GM23338 (cell line): ENCODE data around the gene PRUNE1. TPM values are rescaled to one million over a fixed set of nuclear protein-coding genes. Genes with fewer than 3 reads are reported as not detected.

Experiments used
- ATAC-seq: fragments of 200-7000 bp; cut with Tn5 transposase; 3 replicates; pipeline ENCODE4 v1.9.1; 2020
- DNase-seq: peaks from one replicate; pipeline ENCODE4 v3.0.0-alpha.2; 2015; ENCODE audit warnings: low spot score
- H2AFZ ChIP-seq: fragments of 200-600 bp; sonication (generic); 2 replicates; pipeline ENCODE4 v1.8.0; 2016; ENCODE audit warnings: antibody characterized with exemption, mild to moderate bottlenecking, moderate library complexity
- H3F3A ChIP-seq: fragments of 200-600 bp; sonication (generic); replicated peaks from 2 replicates; pipeline ENCODE4 v1.8.0; 2017; ENCODE audit warnings: antibody characterized with exemption, mixed run types, low read depth
- H3K27ac ChIP-seq: fragments of 200-600 bp; sonication (generic); 2 replicates; pipeline ENCODE4 v1.6.1; 2016; ENCODE audit warnings: low read depth
- H3K27me3 ChIP-seq: fragments of 200-600 bp; sonication (generic); 2 replicates; pipeline ENCODE4 v1.8.0; 2016; ENCODE audit warnings: mild to moderate bottlenecking, mixed run types, moderate library complexity; ENCODE audit not compliant: insufficient read depth
- H3K36me3 ChIP-seq: fragments of 200-600 bp; sonication (generic); 2 replicates; pipeline ENCODE4 v1.8.0; 2016; ENCODE audit warnings: mild to moderate bottlenecking; ENCODE audit not compliant: insufficient read depth
- H3K4me1 ChIP-seq: fragments of 200-600 bp; sonication (generic); 2 replicates; pipeline ENCODE4 v1.8.0; 2016; ENCODE audit warnings: mild to moderate bottlenecking, moderate library complexity; ENCODE audit not compliant: insufficient read depth
- H3K4me2 ChIP-seq: fragments of 200-600 bp; sonication (generic); 2 replicates; pipeline ENCODE4 v1.7.1; 2017; ENCODE audit warnings: mixed run types
- H3K4me3 ChIP-seq: fragments of 200-600 bp; sonication (generic); 2 replicates; pipeline ENCODE4 v1.6.1; 2016; ENCODE audit warnings: mixed run types
- H3K79me2 ChIP-seq: fragments of 200-600 bp; sonication (generic); replicated peaks from 2 replicates; pipeline ENCODE4 v1.8.0; 2017; ENCODE audit warnings: mild to moderate bottlenecking; ENCODE audit not compliant: insufficient read depth
- H3K9me2 ChIP-seq: fragments of 200-600 bp; sonication (generic); 2 replicates; pipeline ENCODE4 v1.8.0; 2017; ENCODE audit not compliant: insufficient read depth
- H4K20me1 ChIP-seq: fragments of 200-600 bp; sonication (generic); replicated peaks from 2 replicates; pipeline ENCODE4 v1.8.0; 2017; ENCODE audit warnings: mild to moderate bottlenecking; ENCODE audit not compliant: insufficient read depth
- H3K27ac Mint-ChIP-seq: 2 replicates; pipeline ENCODE4 v1.8.0; 2020; ENCODE audit warnings: inconsistent platforms, mild to moderate bottlenecking, moderate library complexity, mixed read lengths
- H3K27me3 Mint-ChIP-seq: 3 replicates; pipeline ENCODE4 v1.8.0; 2022; ENCODE audit warnings: low read depth, mild to moderate bottlenecking, moderate library complexity, mixed read lengths, inconsistent platforms; ENCODE audit not compliant: insufficient read depth, poor library complexity
- H3K36me3 Mint-ChIP-seq: 3 replicates; pipeline ENCODE4 v1.8.0; 2021; ENCODE audit warnings: low read depth, mild to moderate bottlenecking, inconsistent platforms, moderate library complexity, mixed read lengths
- H3K4me1 Mint-ChIP-seq: 3 replicates; pipeline ENCODE4 v1.8.0; 2020; ENCODE audit warnings: mild to moderate bottlenecking, inconsistent platforms, mixed read lengths
- H3K4me3 Mint-ChIP-seq: 3 replicates; pipeline ENCODE4 v1.8.0; 2021; ENCODE audit warnings: moderate library complexity, mild to moderate bottlenecking, inconsistent platforms, mixed read lengths
- H3K9me3 Mint-ChIP-seq: 3 replicates; pipeline ENCODE4 v1.8.0; 2020; ENCODE audit warnings: moderate library complexity, mild to moderate bottlenecking, inconsistent platforms, mixed read lengths
- CTCF ChIP-seq, 2 experiments: fragments of 200-600 bp in 1 of 2; sonication (generic) in 1 of 2; conservative IDR thresholded peaks; 2 replicates each; pipeline versions ENCODE4 v1.5.1 to v1.6.1; 2016 to 2017; ENCODE audit warnings: antibody characterized with exemption in 2 of 2, low read depth in 2 of 2, mild to moderate bottlenecking in 2 of 2, moderate library complexity in 1 of 2
- ETS1 ChIP-seq: IDR thresholded peaks from 2 replicates; pipeline ENCODE4 v1.6.1; 2016; ENCODE audit warnings: antibody characterized with exemption
- EZH2phosphoT487 ChIP-seq: fragments of 200-600 bp; sonication (generic); IDR thresholded peaks from one replicate; pipeline ENCODE4 v1.8.1; 2018; ENCODE audit warnings: antibody characterized with exemption; ENCODE audit not compliant: unreplicated experiment
- NANOG ChIP-seq: IDR thresholded peaks from 2 replicates; pipeline ENCODE4 v1.6.1; 2016; ENCODE audit warnings: antibody characterized with exemption, borderline replicate concordance
- POLR2AphosphoS5 ChIP-seq: IDR thresholded peaks from 2 replicates; pipeline ENCODE4 v1.6.1; 2016; ENCODE audit warnings: antibody characterized with exemption, low read depth
- STAT1 ChIP-seq: IDR thresholded peaks from one replicate; pipeline ENCODE4 v1.6.1; 2016; ENCODE audit warnings: antibody characterized with exemption; ENCODE audit not compliant: unreplicated experiment
- ZNF331 ChIP-seq: fragments of 250-450 bp; sonication (Bioruptor Pico); IDR thresholded peaks from 2 replicates; pipeline ENCODE4 v1.5.0; 2020; ENCODE audit warnings: low read depth, mild to moderate bottlenecking, moderate library complexity
- polyA plus RNA-seq: library from polyadenylated mRNA; unstranded; fragments of >200 nt; fragmentation: Nextera tagmentation; extraction: Ambion mirVana; gene quantifications from 2 replicates; pipeline ENCODE4 v1.2.1, GENCODE V29; 2016
- total RNA-seq: library from RNA; depleted of rRNA; stranded (reverse); fragments of >200 nt; shearing (Covaris generic); gene quantifications from 2 replicates; pipeline ENCODE4 v1.2.3, GENCODE V29; 2014
- TF ChIP-seq, protein P1 (sequence below): IDR thresholded peaks from one replicate; pipeline ENCODE4 v1.6.1; 2018; ENCODE audit warnings: antibody characterized with exemption; ENCODE audit not compliant: unreplicated experiment

PRUNE1 gene
- total and polyA plus RNA-seq, 2 experiments from 2014 or later, result 14.7 to 33.2 TPM

- peak overlapping the region; percentile 88 for H3K4me3 ChIP-seq
- TF ChIP-seq, protein P1, sequence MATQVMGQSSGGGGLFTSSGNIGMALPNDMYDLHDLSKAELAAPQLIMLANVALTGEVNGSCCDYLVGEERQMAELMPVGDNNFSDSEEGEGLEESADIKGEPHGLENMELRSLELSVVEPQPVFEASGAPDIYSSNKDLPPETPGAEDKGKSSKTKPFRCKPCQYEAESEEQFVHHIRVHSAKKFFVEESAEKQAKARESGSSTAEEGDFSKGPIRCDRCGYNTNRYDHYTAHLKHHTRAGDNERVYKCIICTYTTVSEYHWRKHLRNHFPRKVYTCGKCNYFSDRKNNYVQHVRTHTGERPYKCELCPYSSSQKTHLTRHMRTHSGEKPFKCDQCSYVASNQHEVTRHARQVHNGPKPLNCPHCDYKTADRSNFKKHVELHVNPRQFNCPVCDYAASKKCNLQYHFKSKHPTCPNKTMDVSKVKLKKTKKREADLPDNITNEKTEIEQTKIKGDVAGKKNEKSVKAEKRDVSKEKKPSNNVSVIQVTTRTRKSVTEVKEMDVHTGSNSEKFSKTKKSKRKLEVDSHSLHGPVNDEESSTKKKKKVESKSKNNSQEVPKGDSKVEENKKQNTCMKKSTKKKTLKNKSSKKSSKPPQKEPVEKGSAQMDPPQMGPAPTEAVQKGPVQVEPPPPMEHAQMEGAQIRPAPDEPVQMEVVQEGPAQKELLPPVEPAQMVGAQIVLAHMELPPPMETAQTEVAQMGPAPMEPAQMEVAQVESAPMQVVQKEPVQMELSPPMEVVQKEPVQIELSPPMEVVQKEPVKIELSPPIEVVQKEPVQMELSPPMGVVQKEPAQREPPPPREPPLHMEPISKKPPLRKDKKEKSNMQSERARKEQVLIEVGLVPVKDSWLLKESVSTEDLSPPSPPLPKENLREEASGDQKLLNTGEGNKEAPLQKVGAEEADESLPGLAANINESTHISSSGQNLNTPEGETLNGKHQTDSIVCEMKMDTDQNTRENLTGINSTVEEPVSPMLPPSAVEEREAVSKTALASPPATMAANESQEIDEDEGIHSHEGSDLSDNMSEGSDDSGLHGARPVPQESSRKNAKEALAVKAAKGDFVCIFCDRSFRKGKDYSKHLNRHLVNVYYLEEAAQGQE, result no peak
- peak in 1 of 2 experiments; percentile 20; a peak in 1 of 4 replicates for TF ChIP-seq CTCF (conservative IDR thresholded peaks at IDR 0.05; ENCODE audit: low read depth in 2 of 2)
- H3F3A ChIP-seq, result peaks cover 5% of the 10 kb centered on the region
- peak; percentile 34 for ATAC-seq
- peak overlapping the region; percentile 88 for H3K27ac ChIP-seq
- peaks cover 4% of the 10 kb centered on the region; the same call in 1 of the 3 replicates for H3K9me3 Mint-ChIP-seq
- H3K4me1 ChIP-seq, result peaks cover 47% of the 10 kb centered on the region
- peaks cover 37% of the 10 kb centered on the region for H3K36me3 Mint-ChIP-seq
- peak; percentile 67 for DNase-seq
- peak overlapping the region; percentile 82 for H3K4me3 Mint-ChIP-seq
- peaks cover 22% of the 10 kb centered on the region; the same call in 1 of the 2 replicates for H4K20me1 ChIP-seq
- H3K79me2 ChIP-seq, result peaks cover 67% of the 10 kb centered on the region
- peak overlapping the region; percentile 66 for H3K27ac Mint-ChIP-seq
- 0 out of 2 replicates have a peak, but pooled peaks cover 3% of the 10 kb centered on the region for H3K27me3 ChIP-seq
- no peaks in the 10 kb centered on the region for H3K9me2 ChIP-seq
- H3K27me3 Mint-ChIP-seq, result peaks cover 29% of the 10 kb centered on the region
- H3K36me3 ChIP-seq, result peaks cover 17% of the 10 kb centered on the region
- H3K4me1 Mint-ChIP-seq, result peaks cover 56% of the 10 kb centered on the region
- H2AFZ ChIP-seq, result no peak overlapping the region
- peak overlapping the region; percentile 96 for H3K4me2 ChIP-seq
Observed at GRCh38 chr1:150971583-150972416, 36.4 kb upstream of the PRUNE1 start.

DNA sequence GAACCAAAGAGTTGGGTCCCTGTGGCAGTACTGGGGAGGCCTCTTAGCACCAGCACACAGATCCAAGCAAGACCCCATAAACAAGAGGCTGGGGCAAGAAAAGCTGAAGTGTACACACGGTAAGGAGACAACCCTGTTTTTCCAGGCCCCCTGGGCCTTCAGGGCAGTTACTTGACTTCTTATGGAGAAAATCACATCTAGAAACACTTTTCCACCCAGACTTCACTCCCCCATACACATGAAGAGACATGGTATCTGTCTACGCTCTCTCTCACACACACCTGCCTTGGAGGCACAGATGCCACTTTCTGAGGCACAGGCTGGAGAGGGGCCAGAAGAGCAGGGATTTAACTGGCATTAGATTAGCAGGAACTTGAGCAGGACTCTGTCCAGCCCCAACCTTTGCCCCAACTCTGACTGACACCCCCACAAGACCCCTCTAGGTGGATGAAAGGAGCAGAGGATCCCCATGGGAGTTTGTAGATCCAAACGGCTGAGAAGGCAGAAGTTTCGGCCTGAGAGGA, 35.8 kb upstream of the PRUNE1 start:
- Histone ChIP-seq H3K36me3 (peaks cover 11% of the 10 kb centered on the region), H3K4me2 (peak overlapping the region; percentile 96), H3F3A (peaks cover 11% of the 10 kb centered on the region), H4K20me1 (peaks cover 22% of the 10 kb centered on the region; the same call in 1 of the 2 replicates), H3K4me1 (peaks cover 54% of the 10 kb centered on the region), H3K4me3 (peak overlapping the region; percentile 88), H2AFZ (no peak overlapping the region), H3K27me3 (0 out of 2 replicates have a peak, but pooled peaks cover 3% of the 10 kb centered on the region), H3K79me2 (peaks cover 67% of the 10 kb centered on the region), H3K9me2 (no peaks in the 10 kb centered on the region), H3K27ac (peak overlapping the region; percentile 88)
- Mint-ChIP-seq H3K27me3 (peaks cover 32% of the 10 kb centered on the region), H3K27ac (peak overlapping the region; percentile 66), H3K9me3 (peaks cover 4% of the 10 kb centered on the region; the same call in 1 of the 3 replicates), H3K36me3 (peaks cover 30% of the 10 kb centered on the region), H3K4me1 (peaks cover 63% of the 10 kb centered on the region), H3K4me3 (peak overlapping the region; percentile 82)
- no peak for ATAC-seq
- no peak for DNase-seq
- TF ChIP-seq, protein P1, result no peak
- TF ChIP-seq NANOG (no peak), POLR2AphosphoS5 (no peak), CTCF (conservative IDR thresholded peaks at IDR 0.05; ENCODE audit: low read depth in 2 of 2) (no peak), EZH2phosphoT487 (no peak), ZNF331 (no peak), ETS1 (no peak), STAT1 (no peak)
